Purkinje cell (primary cell): Measurements from ENCODE around the gene GALNT18. TPM values are rescaled to one million over a fixed set of nuclear protein-coding genes. Genes with fewer than 3 reads are reported as not detected.

Experiments used
- polyA plus RNA-seq: library from polyadenylated mRNA; unstranded; fragments of >200 nt; fragmentation: Nextera tagmentation; gene quantifications from 2 replicates; pipeline ENCODE4 v1.2.1, GENCODE V29; 2014

GALNT18 gene
- 81.2 and 104 TPM in 2 replicates for polyA plus RNA-seq

GRCh38 chr11:11621573-11622339, at the start of gene GALNT18:
GALNT18 (minus strand) TSS chr11:11622005.

DNA sequence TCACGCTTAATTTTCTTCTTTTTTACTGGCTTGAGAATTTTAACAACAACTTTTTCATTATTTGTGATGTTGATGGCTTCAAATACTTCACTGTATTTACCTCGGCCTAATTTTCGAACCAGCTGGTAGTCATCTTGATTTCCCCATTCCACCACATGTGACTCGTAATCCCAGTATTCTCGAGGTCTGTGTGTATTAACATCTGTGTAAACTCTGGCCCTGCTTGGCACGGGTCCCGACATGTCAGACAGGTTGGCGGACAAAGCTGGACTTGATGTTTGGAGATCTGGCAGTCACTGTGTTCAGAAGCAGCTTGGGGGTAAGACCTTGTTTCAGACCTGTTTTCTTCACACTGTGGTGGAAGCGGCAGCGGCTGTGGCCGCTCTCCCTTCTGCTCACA, 268.9 kb downstream of the GALNT18 start, which contains the start of gene CSNK2A3:
Gene CSNK2A3 (minus strand): TSS at position 373 of the 400 bp plus-strand sequence. CDS start 131 bp downstream, at position 242.

Other genes with a start within 250 kb of the GALNT18 start
- 29.7 and 33.2 TPM in 2 replicates for gene USP47, start 220.0 kb upstream of the GALNT18 start, polyA plus RNA-seq